ENCODE results near the gene ARHGAP6.

The ARHGAP6 gene

GRCh38 chrX:11575332-11575731, 90.4 kb downstream of the ARHGAP6 start:
- no peak overlapping the region for H3K27ac ChIP-seq
- TF ChIP-seq ZFX (IDR thresholded peaks at IDR 0.05) (no peak), CTCF (conservative IDR thresholded peaks at IDR 0.05) (no peak)

GRCh38 chrX:11567528-11568220, 98.0 kb downstream of the ARHGAP6 start:
- TF ChIP-seq CTCF (conservative IDR thresholded peaks at IDR 0.05) (no peak), ZFX (IDR thresholded peaks at IDR 0.05) (no peak)
- H3K27ac ChIP-seq = no peak overlapping the region

GRCh38 chrX:11566789-11567188, 98.9 kb downstream of the ARHGAP6 start:
- H3K27ac ChIP-seq = no peak overlapping the region
- TF ChIP-seq ZFX (IDR thresholded peaks at IDR 0.05) (no peak), CTCF (conservative IDR thresholded peaks at IDR 0.05) (no peak)

GRCh38 chrX:11566173-11566572, 99.5 kb downstream of the ARHGAP6 start:
- TF ChIP-seq CTCF (conservative IDR thresholded peaks at IDR 0.05) (no peak), ZFX (IDR thresholded peaks at IDR 0.05) (no peak)
- no peak overlapping the region for H3K27ac ChIP-seq

GRCh38 chrX:11564546-11564945, 101.2 kb downstream of the ARHGAP6 start:
- H3K27ac ChIP-seq = no peak overlapping the region
- TF ChIP-seq CTCF (conservative IDR thresholded peaks at IDR 0.05) = no peak
- TF ChIP-seq ZFX (IDR thresholded peaks at IDR 0.05) = no peak

GRCh38 chrX:11562570-11562969, 103.2 kb downstream of the ARHGAP6 start:
- H3K27ac ChIP-seq = no peak overlapping the region
- TF ChIP-seq CTCF (conservative IDR thresholded peaks at IDR 0.05) (no peak), ZFX (IDR thresholded peaks at IDR 0.05) (no peak)

GRCh38 chrX:11558972-11559371, 106.7 kb downstream of the ARHGAP6 start:
- TF ChIP-seq CTCF (conservative IDR thresholded peaks at IDR 0.05) (peak; percentile 54), ZFX (IDR thresholded peaks at IDR 0.05) (no peak)
- H3K27ac ChIP-seq = no peak overlapping the region

Data from C4-2B (cell line).